ENCODE data around the gene RPTOR. TPM values are rescaled to one million over a fixed set of nuclear protein-coding genes. Genes with fewer than 3 reads are reported as not detected.

The RPTOR gene
- total and polyA plus RNA-seq, 10 of the 15 experiments (the other 5 are each of a cell fraction or from before 2014, with no cell fraction given) = 0.18 to 32.1 (median 7.8) TPM

GRCh38 chr17:80991645-80992076, 447.0 kb downstream of the RPTOR start, which contains the start of gene CHMP6 (continued):
- TF ChIP-seq PBX3 (IDR thresholded peaks at IDR 0.05; ENCODE audit: insufficient replicate concordance, low read depth, low read length) = no peak
- no peak; the same call in 1 of the 2 replicates for TF ChIP-seq SIN3A (IDR thresholded peaks at IDR 0.05; ENCODE audit: low read depth, low read length)
- TF ChIP-seq ESRRA (IDR thresholded peaks at IDR 0.05; ENCODE audit: low read length) = no peak
- TF ChIP-seq IKZF1 (conservative IDR thresholded peaks at IDR 0.05) = peak; percentile 95
- no peak for TF ChIP-seq YBX1 (IDR thresholded peaks at IDR 0.05)
- TF ChIP-seq KLF5 (IDR thresholded peaks at IDR 0.05; ENCODE audit: partially characterized antibody) = no peak
- TF ChIP-seq CREM (IDR thresholded peaks at IDR 0.05; ENCODE audit: low read depth) = 0 out of 2 replicates have a peak, but pooled peaks have one; percentile 13
- TF ChIP-seq IRF4 (IDR thresholded peaks at IDR 0.05; ENCODE audit: low read depth, low read length) = no peak
- no peak for TF ChIP-seq FOXM1 (IDR thresholded peaks at IDR 0.05; ENCODE audit: low read depth, low read length)
- no peak for TF ChIP-seq RAD51 (IDR thresholded peaks at IDR 0.05)
- no peak for TF ChIP-seq CBX3 (IDR thresholded peaks at IDR 0.05; ENCODE audit: borderline replicate concordance, low read depth)
- no peak for TF ChIP-seq SREBF2 (IDR thresholded peaks at IDR 0.05; ENCODE audit: low read length)
- TF ChIP-seq HCFC1 (IDR thresholded peaks at IDR 0.05; ENCODE audit: low read length) = peak; percentile 80
- no peak for TF ChIP-seq ZBED1 (IDR thresholded peaks at IDR 0.05; ENCODE audit: borderline replicate concordance)
- TF ChIP-seq EGR1 (IDR thresholded peaks at IDR 0.05; ENCODE audit: borderline replicate concordance in 1 of 2, low read depth in 2 of 2, low read length in 2 of 2) = peak in 1 of 2 experiments; percentile 57; a peak in 1 of 3 replicates
- TF ChIP-seq IKZF2 (IDR thresholded peaks at IDR 0.05) = no peak
- peak; percentile 20; the same call in 1 of the 2 replicates for TF ChIP-seq BACH1 (IDR thresholded peaks at IDR 0.05; ENCODE audit: borderline replicate concordance)
- 0 out of 2 replicates have a peak, but pooled peaks have one; percentile 17 for TF ChIP-seq CREB1 (IDR thresholded peaks at IDR 0.05; ENCODE audit: low read depth)
- TF ChIP-seq NR2C1 (IDR thresholded peaks at IDR 0.05) = peak; percentile 62
- no peak for TF ChIP-seq KDM1A (IDR thresholded peaks at IDR 0.05; ENCODE audit: borderline replicate concordance)
- no peak for TF ChIP-seq SMAD5 (IDR thresholded peaks at IDR 0.05; ENCODE audit: low read depth)
- no peak for TF ChIP-seq MEF2B (IDR thresholded peaks at IDR 0.05; ENCODE audit: partially characterized antibody, poor library complexity, severe bottlenecking)
- no peak for TF ChIP-seq BCL3 (IDR thresholded peaks at IDR 0.05; ENCODE audit: borderline replicate concordance, insufficient read depth, low read depth, low read length, poor library complexity, severe bottlenecking)
- no peak for TF ChIP-seq ZBTB33 (IDR thresholded peaks at IDR 0.05)
- TF ChIP-seq ZNF687 (IDR thresholded peaks at IDR 0.05) = peak; percentile 56; the same call in 1 of the 2 replicates
